ENCODE measurements around the gene RAD23B.

Gene RAD23B

GRCh38 chr9:107243742-107244141 is 39.3 kb upstream of the RAD23B start:
- TF ChIP-seq CTCF (IDR thresholded peaks at IDR 0.05; ENCODE audit: insufficient read depth, low read length): no peak
- no peak for TF ChIP-seq SPI1 (IDR thresholded peaks at IDR 0.05; ENCODE audit: borderline replicate concordance, low read depth)
- no peak for TF ChIP-seq GABPA (IDR thresholded peaks at IDR 0.05; ENCODE audit: low read depth)
- TF ChIP-seq REST (IDR thresholded peaks at IDR 0.05; ENCODE audit: insufficient replicate concordance, low read depth): no peak
- no peak for TF ChIP-seq POLR2AphosphoS5 (IDR thresholded peaks at IDR 0.05; ENCODE audit: low read depth)
- no peak for DNase-seq (ENCODE audit: low read depth in 1 of 2, low spot score in 1 of 2)
- H3K27ac ChIP-seq (replicated peaks): no peak overlapping the region
- no peaks in the 10 kb centered on the region for H3K27me3 ChIP-seq (ENCODE audit: insufficient read depth, poor library complexity, severe bottlenecking)
- H3K4me3 ChIP-seq (replicated peaks; ENCODE audit: insufficient read depth, low read length): no peak overlapping the region

GRCh38 chr9:107246259-107247254 is 36.5 kb upstream of the RAD23B start:
- H3K27me3 ChIP-seq (ENCODE audit: insufficient read depth, poor library complexity, severe bottlenecking): no peaks in the 10 kb centered on the region
- H3K4me3 ChIP-seq (replicated peaks; ENCODE audit: insufficient read depth, low read length): no peak overlapping the region
- no peak overlapping the region for H3K27ac ChIP-seq (replicated peaks)
- no peak for TF ChIP-seq POLR2AphosphoS5 (IDR thresholded peaks at IDR 0.05; ENCODE audit: low read depth)
- DNase-seq (ENCODE audit: low read depth in 1 of 2, low spot score in 1 of 2): no peak

- Histone ChIP-seq H3K27ac (replicated peaks) (no peak overlapping the region), H3K4me3 (replicated peaks; ENCODE audit: insufficient read depth, low read length) (no peak overlapping the region)
- TF ChIP-seq REST (IDR thresholded peaks at IDR 0.05; ENCODE audit: insufficient replicate concordance, low read depth): no peak
Measured at GRCh38 chr9:107248714-107249113, 34.4 kb upstream of the RAD23B start.

GRCh38 chr9:107249131-107249533 is 33.9 kb upstream of the RAD23B start:
- no peak overlapping the region for H3K4me3 ChIP-seq (replicated peaks; ENCODE audit: insufficient read depth, low read length)
- DNase-seq (ENCODE audit: low read depth in 1 of 2, low spot score in 1 of 2): no peak
- H3K27ac ChIP-seq (replicated peaks): no peak overlapping the region
- no peaks in the 10 kb centered on the region for H3K27me3 ChIP-seq (ENCODE audit: insufficient read depth, poor library complexity, severe bottlenecking)
- TF ChIP-seq POLR2AphosphoS5 (IDR thresholded peaks at IDR 0.05; ENCODE audit: low read depth) (no peak), REST (IDR thresholded peaks at IDR 0.05; ENCODE audit: insufficient replicate concordance, low read depth) (no peak), CTCF (IDR thresholded peaks at IDR 0.05; ENCODE audit: insufficient read depth, low read length) (no peak), SPI1 (IDR thresholded peaks at IDR 0.05; ENCODE audit: borderline replicate concordance, low read depth) (no peak), GABPA (IDR thresholded peaks at IDR 0.05; ENCODE audit: low read depth) (no peak)

More at GRCh38 chr9:107248714-107249113, 34.4 kb upstream of the RAD23B start:
- H3K27me3 ChIP-seq (ENCODE audit: insufficient read depth, poor library complexity, severe bottlenecking): no peaks in the 10 kb centered on the region
- DNase-seq (ENCODE audit: low read depth in 1 of 2, low spot score in 1 of 2): no peak

Data from HL-60 (cell line).